Uterus (tissue), 2 donors: ENCODE measurements around the gene VARS2.
A peak's percentile ranks its signal among the peaks of the same experiment; 100 is the strongest.

Source experiments
- CTCF ChIP-seq, 4 experiments: fragments of 200-600 bp in 2 of 4; fragments of 450-650 bp in 2 of 4; sonication (generic) in 2 of 4; IDR thresholded peaks; one replicate each; pipeline ENCODE4 v1.5.1; 2016 to 2019; ENCODE audit warnings: antibody characterized with exemption in 4 of 4, mild to moderate bottlenecking in 2 of 4, moderate library complexity in 1 of 4
- POLR2A ChIP-seq, 2 donors: fragments of 450-650 bp; IDR thresholded peaks; one replicate each; pipeline ENCODE4 v1.6.1; 2016; ENCODE audit warnings: antibody characterized with exemption in 2 of 2, mild to moderate bottlenecking in 1 of 2, moderate library complexity in 1 of 2

GRCh38 chr6:30914076-30914853 is at the start of gene VARS2:
- TF ChIP-seq CTCF (IDR thresholded peaks at IDR 0.05) (peak; percentile 43 to 75 (median 53)), POLR2A (IDR thresholded peaks at IDR 0.05) (peak; percentile 65 to 90)
